Activated CD4-positive, CD25-positive, alpha-beta regulatory T cell (primary cell): Measurements from ENCODE around the gene PARP6.

ENCODE experiments used
- DNase-seq, 4 experiments: peaks; one replicate each; lab custom pipeline; 2025; lab: John Stamatoyannopoulos, UW

The PARP6 gene

GRCh38 chr15:72231833-72232478 lies 40.4 kb downstream of the PARP6 start:
- peak in 1 of 4 experiments; percentile 30 for DNase-seq

GRCh38 chr15:72231066-72231832 lies 41.1 kb downstream of the PARP6 start, which contains the start of gene PKM:
Gene PKM, minus strand, starts transcription at chr15:72231190. Its CDS starts 12,093 bp downstream, at chr15:72219097.
- peak; percentile 74 to 96 (median 86) for DNase-seq

- DNase-seq: peak; percentile 18 to 55 (median 39)
Measured at GRCh38 chr15:72230197-72231065, 41.9 kb downstream of the PARP6 start.

GRCh38 chr15:72229947-72230196 lies 42.5 kb downstream of the PARP6 start:
- DNase-seq: no peak

- peak in 1 of 4 experiments; percentile 20 for DNase-seq
Measured at GRCh38 chr15:72229076-72229946, 43.0 kb downstream of the PARP6 start.

- no peak for DNase-seq
Measured at GRCh38 chr15:72227720-72228119, 44.6 kb downstream of the PARP6 start.

GRCh38 chr15:72227192-72227586 lies 45.2 kb downstream of the PARP6 start:
- DNase-seq: peak in 2 of 4 experiments; percentile 14 to 39

GRCh38 chr15:72223278-72223677 lies 49.1 kb downstream of the PARP6 start:
- DNase-seq: no peak

- no peak for DNase-seq
Measured at GRCh38 chr15:72222393-72222792, 50.0 kb downstream of the PARP6 start.

GRCh38 chr15:72220687-72221086 lies 51.7 kb downstream of the PARP6 start:
- no peak for DNase-seq

- DNase-seq: no peak
Measured at GRCh38 chr15:72217216-72217615, 55.1 kb downstream of the PARP6 start.

- DNase-seq: no peak
Measured at GRCh38 chr15:72216079-72216478, 56.3 kb downstream of the PARP6 start.

- no peak for DNase-seq
Measured at GRCh38 chr15:72207558-72208085, 64.7 kb downstream of the PARP6 start.

- DNase-seq: no peak
Measured at GRCh38 chr15:72206677-72207000, 65.7 kb downstream of the PARP6 start.

- no peak for DNase-seq
Measured at GRCh38 chr15:72205896-72206676, 66.3 kb downstream of the PARP6 start.

- DNase-seq: no peak
Measured at GRCh38 chr15:72205273-72205672, 67.1 kb downstream of the PARP6 start.

GRCh38 chr15:72203507-72203837 lies 68.9 kb downstream of the PARP6 start:
- DNase-seq: no peak

GRCh38 chr15:72202801-72203506 lies 69.4 kb downstream of the PARP6 start:
- DNase-seq: no peak

GRCh38 chr15:72202302-72202701 lies 70.1 kb downstream of the PARP6 start:
- no peak for DNase-seq

- DNase-seq: no peak
Measured at GRCh38 chr15:72201391-72201921, 70.9 kb downstream of the PARP6 start.
